ENCODE data around the gene PMAIP1.
"Not testable (repeated sequence)": the region's sequence is repeated elsewhere in the genome, so short reads cannot be mapped to it uniquely, and the experiment has no call there.

PMAIP1 gene

DNA sequence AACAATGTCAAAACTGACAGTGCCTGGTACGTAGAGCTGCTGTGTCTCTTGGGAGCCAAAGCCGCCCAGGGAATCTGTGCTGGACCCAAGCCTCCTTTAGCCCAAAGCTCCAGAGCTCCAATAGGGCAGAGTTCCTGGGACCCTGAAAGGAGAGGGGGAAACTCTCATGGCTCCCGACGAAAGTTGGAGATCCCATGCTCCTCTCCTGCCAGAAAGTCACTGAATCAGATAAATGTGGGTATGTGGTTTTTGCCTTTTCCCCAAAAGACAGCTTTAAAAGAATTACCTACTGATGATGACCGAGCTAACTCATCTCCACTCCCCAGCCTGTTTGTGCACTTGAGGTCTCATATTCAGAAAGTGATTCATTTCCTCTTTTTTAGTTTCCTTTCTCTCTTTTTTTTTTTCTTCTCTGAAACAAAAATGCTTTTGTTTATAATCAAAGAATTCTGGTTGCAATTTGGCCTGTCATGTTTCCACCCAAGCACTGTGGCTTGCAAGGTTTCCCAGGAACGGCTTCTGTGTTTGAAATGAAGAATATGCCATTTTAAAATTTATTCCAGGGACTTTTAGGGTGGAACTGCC lies 14.1 kb upstream of the PMAIP1 start:
- no peak for DNase-seq (ENCODE audit: low spot score)

DNA sequence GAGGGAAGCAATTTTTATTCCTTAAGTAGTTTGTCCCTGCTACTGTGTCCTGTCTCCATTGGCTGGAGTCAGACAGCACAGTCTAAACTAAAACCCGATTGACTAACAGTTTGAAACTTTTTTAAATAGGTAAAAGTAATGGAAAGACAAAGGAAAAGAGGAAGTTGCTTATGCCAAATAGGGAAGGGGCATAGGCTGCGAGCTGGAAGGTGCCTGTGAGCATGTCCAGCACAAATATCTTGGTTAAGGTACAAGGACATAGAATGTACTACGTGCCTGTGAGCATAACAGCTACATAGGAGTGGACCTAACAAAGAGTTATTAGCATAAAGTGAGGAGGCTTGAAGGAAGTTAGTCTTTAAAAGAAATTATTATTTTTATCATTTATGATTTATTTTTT lies 13.4 kb upstream of the PMAIP1 start:
- not testable (repeated sequence) for DNase-seq (ENCODE audit: low spot score)

- no peak for DNase-seq (ENCODE audit: low spot score)
Measured at GRCh38 chr18:59892123-59892522, 7.7 kb upstream of the PMAIP1 start.

DNA sequence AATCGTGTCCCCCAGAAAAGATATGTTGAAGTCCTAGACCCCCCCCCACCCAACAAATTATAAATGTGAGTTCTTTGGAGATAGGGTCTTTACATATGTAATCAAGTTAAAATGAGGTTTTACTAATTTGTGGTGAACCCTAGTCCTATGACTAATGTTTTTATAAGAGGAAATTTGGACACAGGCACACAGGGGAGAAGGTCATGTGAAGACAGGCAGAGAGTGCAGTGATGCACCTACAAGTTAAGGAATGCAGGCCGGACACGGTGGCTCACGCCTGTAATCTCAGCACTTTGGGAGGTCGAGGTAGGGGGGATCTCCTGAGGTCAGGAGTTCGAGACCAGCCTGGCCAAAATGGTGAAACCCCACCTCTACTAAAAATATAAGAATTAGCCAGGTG lies 5.8 kb upstream of the PMAIP1 start:
- DNase-seq (ENCODE audit: low spot score), result no peak

GRCh38 chr18:59897321-59897954 lies 2.4 kb upstream of the PMAIP1 start:
- DNase-seq (ENCODE audit: low spot score), result no peak

- no peak for DNase-seq (ENCODE audit: low spot score)
Measured at GRCh38 chr18:59898093-59898492, 1.7 kb upstream of the PMAIP1 start.

GRCh38 chr18:59898609-59899297 lies 1.0 kb upstream of the PMAIP1 start:
- DNase-seq (ENCODE audit: low spot score), result no peak

- DNase-seq (ENCODE audit: low spot score), result peak; percentile 31
Measured at GRCh38 chr18:59900222-59901128, 679 bp downstream of the PMAIP1 start.

GRCh38 chr18:59902131-59902992 lies 2.6 kb downstream of the PMAIP1 start:
- DNase-seq (ENCODE audit: low spot score), result no peak

- no peak for DNase-seq (ENCODE audit: low spot score)
Measured at GRCh38 chr18:59902993-59903610, 3.3 kb downstream of the PMAIP1 start.

DNA sequence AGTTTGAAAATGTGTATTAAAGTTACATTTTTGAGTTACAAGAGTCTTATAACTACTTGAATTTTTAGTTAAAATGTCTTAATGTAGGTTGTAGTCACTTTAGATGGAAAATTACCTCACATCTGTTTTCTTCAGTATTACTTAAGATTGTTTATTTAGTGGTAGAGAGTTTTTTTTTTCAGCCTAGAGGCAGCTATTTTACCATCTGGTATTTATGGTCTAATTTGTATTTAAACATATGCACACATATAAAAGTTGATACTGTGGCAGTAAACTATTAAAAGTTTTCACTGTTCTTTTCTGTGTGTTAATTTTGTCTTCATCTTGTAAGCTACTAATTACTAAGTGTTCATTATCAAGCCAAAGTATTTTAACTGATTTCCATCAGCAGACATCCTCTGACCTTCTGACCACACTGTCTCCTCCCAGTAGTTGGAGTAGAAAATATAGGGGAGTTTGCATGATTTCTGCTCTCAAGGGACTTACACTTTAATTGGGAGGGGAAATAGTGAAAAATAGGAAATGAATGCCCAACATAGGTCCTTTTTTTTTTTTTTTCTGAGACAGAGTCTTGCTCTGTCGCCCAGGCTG lies 4.3 kb downstream of the PMAIP1 start:
- DNase-seq (ENCODE audit: low spot score), result no peak

DNA sequence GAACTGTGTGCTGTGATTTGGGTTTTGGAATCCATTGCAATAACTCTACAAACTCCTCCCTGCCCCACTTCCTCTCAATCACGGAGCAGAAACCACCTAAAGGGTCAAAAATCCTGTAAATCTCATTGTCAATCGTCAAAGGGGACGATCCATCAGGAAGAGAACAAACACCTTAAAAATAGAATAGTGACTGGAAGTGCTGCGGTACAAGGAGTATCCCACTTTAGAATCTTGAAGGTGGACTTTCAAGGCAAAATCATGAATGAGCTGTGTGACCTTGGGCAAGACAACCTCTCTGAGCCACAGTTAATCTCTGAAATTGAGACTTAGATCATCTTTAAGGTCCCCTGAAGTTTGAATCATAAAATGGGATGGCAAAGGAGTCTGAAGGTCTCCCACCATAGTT lies 5.9 kb downstream of the PMAIP1 start:
- DNase-seq (ENCODE audit: low spot score), result no peak

- DNase-seq (ENCODE audit: low spot score), result no peak
Measured at GRCh38 chr18:59906203-59906602, 6.4 kb downstream of the PMAIP1 start.

GRCh38 chr18:59907172-59907571 lies 7.4 kb downstream of the PMAIP1 start:
- DNase-seq (ENCODE audit: low spot score), result no peak

GRCh38 chr18:59907660-59908059 lies 7.9 kb downstream of the PMAIP1 start:
- no peak for DNase-seq (ENCODE audit: low spot score)

- DNase-seq (ENCODE audit: low spot score), result no peak
Measured at GRCh38 chr18:59908799-59909198, 9.0 kb downstream of the PMAIP1 start.

DNA sequence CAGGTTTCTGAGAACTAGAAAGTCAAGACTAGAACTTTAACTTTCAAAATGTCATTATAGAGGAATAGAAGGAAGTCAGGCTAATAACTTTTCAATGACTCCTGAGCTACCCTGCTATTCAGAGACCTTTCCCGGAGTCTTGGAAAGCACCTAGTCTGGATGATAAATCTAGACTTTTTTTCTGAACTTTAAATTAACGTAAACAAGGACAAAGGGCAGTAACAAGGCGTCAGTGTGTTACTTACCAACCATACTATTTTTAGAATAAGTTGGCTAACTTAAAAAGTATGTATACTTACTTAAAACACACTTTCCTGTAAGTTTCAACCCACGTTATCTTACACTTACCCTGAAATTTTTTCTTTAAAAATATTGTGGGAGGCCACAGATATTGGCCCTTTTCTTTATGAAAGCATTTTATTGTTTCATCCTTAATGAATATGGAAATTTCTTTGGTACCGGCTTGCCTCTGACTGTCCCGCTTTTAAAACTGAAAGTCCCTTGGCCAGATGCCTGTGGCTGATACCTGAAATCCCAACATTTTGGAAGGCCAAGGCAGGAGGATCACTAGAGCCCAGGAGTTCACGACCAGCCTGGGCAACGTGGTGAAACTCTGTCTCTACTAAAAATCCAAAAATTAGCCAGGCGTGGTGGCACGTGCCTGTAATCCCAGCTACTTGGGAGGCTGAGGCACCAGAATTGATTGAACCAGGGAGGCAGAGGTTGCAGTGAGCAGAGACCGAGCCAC lies 9.7 kb downstream of the PMAIP1 start:
- DNase-seq (ENCODE audit: low spot score), result no peak

GRCh38 chr18:59910967-59911366 lies 11.2 kb downstream of the PMAIP1 start:
- DNase-seq (ENCODE audit: low spot score), result no peak

DNA sequence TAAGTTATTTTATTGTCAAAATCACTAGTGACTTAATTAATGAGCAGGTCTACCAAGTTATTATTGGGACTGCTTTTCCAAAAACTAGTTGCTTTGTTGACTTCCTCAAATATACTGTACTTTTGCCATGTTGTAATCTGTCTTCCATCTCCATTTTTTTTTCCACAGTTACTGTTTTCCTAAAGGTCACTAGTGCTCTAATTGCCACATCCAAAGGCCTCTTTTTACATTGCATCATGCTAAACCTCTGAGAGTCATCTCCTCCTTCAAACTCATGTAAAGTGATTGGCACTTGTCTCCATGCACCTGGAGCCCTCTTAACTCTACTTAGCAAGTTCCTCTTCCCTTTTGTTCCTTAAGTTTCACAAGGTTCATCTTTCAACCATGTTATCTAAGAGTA lies 11.8 kb downstream of the PMAIP1 start:
- no peak for DNase-seq (ENCODE audit: low spot score)

DNA sequence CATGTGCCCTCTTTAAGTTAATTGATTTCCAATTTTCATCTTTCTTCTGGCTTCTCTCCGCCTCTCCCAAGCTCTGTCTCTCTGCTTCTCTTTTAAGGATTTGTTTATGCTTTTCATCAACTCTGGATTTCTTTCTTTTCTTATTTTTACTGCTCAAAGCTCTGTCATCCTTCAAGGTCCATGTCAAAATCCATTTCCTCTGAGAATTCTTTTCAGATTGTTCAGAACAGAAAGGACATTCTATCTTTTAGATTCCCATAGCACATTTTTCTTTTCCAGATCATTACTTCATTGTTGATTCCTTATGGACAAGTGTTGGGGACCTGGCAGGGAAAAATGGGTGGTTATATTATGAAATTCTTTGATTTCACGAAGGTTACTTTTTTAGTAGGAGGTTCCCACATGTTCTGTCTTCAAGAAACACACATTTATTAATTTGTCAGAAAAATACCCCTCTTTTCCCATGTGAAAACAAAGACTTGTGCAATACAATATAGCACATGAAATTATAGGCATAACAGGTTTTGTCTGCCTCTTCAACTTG lies 12.3 kb downstream of the PMAIP1 start:
- no peak for DNase-seq (ENCODE audit: low spot score)

Data from HuH-7.5 (cell line).